Measurements from ENCODE around the gene BBS7.

Gene BBS7

DNA sequence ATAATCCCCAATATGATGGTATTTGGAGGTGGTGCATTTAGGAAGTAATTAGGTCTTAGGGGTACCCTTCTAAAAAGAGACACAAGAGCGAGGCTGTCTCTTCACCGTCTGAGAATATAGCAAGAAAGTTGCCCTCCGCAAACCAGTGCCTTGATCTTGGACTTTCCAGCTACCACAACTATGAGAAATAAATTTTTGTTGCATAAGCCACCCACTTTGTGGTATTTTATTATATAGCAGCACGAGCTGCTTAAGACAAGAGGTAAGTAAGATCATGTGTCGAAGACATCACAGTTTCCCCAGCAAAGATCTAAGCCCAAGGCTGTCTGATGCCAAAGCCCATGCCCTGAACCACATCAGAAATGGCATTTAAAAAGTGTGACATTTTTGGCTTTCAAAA, 78.8 kb downstream of the BBS7 start:
- no peak for DNase-seq (ENCODE audit: low read depth)

DNA sequence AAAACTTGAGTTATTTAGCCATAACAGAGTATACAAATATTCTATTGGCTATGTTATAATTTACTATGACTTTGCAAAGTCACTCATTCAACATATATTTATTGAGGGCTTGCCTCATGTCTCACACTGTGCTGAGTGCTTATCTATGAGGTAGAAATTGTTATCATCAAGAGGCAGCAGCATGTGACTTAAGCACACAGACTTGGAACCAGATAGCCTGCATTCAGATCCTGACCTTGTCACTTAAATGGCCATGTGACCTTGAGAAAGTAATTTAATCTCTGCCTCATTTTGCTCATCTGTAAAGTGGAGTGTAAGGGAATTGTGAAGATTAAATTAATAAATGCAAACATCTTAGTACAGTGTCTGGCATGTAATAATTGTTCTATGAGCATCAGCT, 79.3 kb downstream of the BBS7 start:
- no peak for DNase-seq (ENCODE audit: low read depth)

GRCh38 chr4:121789960-121790829, 80.1 kb downstream of the BBS7 start:
- no peak for DNase-seq (ENCODE audit: low read depth)

DNA sequence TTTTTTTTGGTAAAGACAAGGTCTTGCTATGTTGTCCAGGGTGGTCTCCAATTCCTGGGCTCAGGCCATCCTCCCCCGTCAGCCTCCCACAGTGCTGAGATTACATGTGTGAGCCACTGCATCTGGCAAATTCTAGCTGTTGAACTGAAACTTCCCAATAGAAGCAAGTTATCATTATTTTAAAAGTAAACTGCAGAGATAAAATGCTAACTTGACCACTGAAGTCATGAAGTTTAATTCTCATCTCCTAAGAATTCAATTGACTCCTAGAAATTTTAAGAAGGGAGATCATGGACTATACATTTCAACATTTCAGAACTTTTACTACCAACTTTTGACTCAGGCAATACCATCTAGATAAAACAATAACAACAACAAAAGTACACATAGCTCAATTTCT, 80.8 kb downstream of the BBS7 start:
- no peak for DNase-seq (ENCODE audit: low read depth)

- no peak for DNase-seq (ENCODE audit: low read depth)
Measured at GRCh38 chr4:121788896-121789295, 81.4 kb downstream of the BBS7 start.

DNA sequence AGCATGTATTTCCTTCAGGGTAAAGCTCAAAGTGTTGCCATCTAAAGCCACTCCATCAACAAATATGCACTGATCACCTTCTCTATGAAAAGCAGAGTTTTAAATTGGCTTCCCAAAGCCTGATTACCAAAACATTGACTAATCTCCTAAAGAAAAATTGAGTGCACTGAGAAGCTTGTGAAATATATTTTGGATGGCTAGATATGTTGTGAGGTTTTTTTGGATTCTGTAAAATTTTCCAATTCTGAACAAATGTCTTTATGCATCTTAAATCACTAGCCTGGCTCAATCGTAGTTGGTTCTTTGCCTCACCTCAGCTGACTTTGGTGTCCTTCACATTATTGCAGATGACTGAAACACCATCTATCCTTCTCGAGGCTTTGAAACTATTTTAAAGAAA, 84.1 kb downstream of the BBS7 start:
- DNase-seq (ENCODE audit: low read depth) = no peak

DNA sequence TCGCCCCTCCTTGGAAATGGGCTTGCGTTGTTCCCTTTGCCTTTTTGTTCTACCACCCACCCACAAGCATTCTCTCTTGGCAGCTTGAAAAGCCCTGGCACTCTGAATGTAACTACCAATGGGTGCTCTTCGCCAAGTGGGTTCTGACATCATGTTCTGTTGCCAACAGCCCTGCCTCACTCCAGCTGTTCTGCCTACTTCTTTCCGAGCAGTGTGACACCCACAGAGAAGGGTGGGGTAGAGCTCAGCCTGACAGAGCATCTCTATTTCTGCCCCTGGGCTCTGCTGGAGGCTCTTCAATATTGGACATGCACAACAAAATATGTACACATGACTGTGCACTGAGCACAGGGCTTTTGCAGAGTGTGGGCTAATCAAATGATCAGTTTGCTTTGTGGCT, 84.8 kb downstream of the BBS7 start:
- DNase-seq (ENCODE audit: low read depth) = no peak

DNA sequence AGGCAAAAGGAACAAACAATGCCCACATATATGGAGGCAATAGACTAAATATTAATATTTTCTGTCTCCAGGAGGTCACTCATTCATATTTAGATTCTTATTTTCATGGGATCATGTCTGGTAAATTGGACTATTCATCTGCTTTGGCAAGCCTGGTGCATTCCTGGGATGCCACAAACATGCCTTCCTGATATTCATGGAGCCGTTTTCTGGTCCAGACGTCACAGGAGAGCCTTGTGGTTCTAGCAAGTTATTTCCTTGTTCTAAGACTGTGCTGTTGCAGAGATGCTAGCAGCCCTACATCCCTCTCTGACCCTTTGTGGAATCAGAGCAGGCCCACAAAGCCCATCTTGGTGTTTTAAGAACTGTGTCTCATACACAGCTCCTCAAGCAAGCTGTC, 85.3 kb downstream of the BBS7 start:
- DNase-seq (ENCODE audit: low read depth) = no peak

GRCh38 chr4:121784401-121784800, 85.9 kb downstream of the BBS7 start:
- DNase-seq (ENCODE audit: low read depth) = no peak

DNA sequence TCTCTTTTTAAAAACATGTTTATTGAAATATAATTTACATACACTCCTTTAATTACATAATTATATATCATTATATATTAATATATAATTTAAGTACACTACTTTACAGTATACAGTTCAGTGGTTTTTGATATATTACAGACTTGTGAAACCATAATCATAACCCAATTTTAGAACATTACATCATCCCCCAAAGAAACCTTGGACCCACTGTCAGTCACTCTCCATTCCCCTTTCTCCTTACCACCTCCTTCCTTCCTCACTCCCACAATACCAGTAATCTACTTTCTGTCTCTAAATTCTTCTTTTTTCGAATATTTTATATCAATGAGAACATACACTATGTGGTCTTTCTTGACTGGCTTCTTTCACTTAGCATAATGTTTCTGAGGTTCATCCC, 87.1 kb downstream of the BBS7 start:
- DNase-seq (ENCODE audit: low read depth) = no peak

- no peak for DNase-seq (ENCODE audit: low read depth)
Measured at GRCh38 chr4:121778991-121779628, 91.2 kb downstream of the BBS7 start.

DNA sequence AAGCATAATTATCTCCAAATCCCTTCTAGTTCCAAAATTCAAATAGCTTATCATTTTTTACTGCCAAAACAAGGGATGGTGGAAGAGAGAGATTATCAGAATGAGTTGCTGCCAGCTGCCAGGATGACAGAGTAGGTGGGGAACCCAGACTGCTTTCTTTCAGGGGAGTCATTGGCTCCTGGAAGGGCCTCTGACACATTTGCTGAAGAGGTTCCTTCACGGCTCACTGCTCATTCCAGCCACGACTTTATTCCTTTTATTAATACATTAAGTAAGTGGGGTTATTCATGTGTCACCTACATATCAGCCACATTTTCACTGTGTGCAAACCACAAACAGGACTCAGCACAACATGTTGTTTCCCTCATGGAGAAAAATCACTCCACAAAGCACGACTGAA, 92.6 kb downstream of the BBS7 start:
- DNase-seq (ENCODE audit: low read depth) = no peak

- no peak for DNase-seq (ENCODE audit: low read depth)
Measured at GRCh38 chr4:121776610-121777401, 93.5 kb downstream of the BBS7 start.
